ENCODE data around the gene ADORA1. TPM values are rescaled to one million over a fixed set of nuclear protein-coding genes. Genes with fewer than 3 reads are reported as not detected.
A peak's percentile ranks its signal among the peaks of the same experiment; 100 is the strongest.

ADORA1 gene
- total RNA-seq, 1 experiment from 2014 or later: 1.2 TPM

DNA sequence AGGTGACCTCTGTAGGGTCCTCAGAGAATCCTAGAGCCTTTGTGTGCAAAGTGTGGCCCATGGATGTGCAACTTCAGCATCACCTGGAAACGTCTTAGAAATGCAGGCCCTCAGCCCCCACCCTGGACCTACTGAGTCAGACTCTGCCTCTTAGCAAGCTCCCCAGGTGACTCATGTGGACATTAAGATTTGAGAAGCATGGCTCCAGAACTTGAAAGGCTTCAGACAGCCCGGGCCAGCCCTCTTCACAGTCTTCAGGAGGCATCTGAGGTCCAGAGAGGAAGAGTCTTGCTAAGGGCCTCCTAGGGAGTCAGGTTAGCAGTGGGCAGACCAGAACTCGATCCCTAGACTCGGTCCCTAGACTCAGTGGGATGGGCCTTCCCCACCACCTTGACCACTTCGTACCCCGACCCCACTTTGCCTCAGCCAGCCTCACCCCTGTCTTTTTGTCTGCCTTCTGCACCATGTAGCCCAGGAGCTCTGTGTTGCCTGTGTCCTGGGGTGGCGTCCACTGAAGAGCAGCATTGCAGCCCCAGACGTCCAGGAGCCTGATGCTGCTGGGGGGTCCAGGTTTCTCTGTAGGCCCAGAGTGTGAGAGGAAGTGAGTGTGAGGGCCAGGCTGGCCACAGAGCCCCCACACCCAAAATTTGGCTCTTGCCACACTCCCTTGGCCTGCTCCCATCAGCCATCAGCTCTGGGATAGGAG, 43.3 kb downstream of the ADORA1 start:
- ChIA-PET POLR2A (ENCODE audit: low non-redundant PET) (no interaction called here), CTCF (interaction anchor here (0.6 to 2.5 kb wide), 2 partner anchors 14 to 131 kb away, joined by 3 to 23 read pairs; no protein-coding TSS in a partner anchor)
- H3K4me3 ChIP-seq (ENCODE audit: low read depth, low read length, poor library complexity, severe bottlenecking): no peak overlapping the region

DNA sequence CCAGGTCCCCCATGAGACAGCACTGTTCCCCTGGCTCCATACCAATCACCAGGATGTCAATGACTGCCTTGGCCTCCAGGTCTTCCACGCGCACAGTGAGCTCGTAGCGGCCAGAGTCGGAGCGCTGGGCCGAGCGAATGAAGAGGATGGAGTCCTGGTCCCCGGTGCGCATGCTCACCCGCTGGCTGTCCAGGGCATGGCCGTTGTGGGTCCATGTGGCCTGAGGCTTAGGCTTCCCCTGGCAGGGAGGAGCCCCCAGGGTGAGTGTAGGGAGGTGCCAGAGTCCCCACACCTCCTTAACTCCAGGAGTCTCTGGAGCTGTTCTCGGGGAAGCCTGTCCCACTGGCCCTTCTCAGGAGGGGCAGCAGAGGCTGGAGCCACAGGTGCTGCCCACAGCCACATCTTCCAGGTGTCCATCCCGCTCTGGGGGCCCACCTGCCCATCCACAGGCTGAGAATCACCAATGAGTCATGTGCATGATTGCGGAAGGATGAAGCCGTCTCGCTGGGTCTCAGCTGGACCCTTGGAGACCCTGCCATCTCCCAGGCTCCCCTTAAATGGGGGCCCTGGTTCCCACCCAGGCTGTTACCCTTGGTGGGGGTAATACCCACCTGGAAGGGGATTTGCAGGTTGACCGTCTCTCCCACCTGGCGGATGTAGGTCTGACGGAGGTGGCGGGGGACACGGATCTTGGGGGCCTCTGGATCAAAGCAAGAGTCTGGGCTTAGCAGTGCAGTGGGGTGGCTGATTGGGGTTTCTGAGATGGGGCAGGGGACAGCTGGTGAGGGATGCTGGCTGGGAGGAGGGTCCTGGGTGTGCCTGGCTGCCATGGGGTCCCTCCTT, 44.0 kb downstream of the ADORA1 start:
- TF ChIP-seq EZH2 (IDR thresholded peaks at IDR 0.05; ENCODE audit: borderline replicate concordance, low read depth, low read length, poor library complexity, severe bottlenecking): no peak
- TF ChIP-seq, protein P1, sequence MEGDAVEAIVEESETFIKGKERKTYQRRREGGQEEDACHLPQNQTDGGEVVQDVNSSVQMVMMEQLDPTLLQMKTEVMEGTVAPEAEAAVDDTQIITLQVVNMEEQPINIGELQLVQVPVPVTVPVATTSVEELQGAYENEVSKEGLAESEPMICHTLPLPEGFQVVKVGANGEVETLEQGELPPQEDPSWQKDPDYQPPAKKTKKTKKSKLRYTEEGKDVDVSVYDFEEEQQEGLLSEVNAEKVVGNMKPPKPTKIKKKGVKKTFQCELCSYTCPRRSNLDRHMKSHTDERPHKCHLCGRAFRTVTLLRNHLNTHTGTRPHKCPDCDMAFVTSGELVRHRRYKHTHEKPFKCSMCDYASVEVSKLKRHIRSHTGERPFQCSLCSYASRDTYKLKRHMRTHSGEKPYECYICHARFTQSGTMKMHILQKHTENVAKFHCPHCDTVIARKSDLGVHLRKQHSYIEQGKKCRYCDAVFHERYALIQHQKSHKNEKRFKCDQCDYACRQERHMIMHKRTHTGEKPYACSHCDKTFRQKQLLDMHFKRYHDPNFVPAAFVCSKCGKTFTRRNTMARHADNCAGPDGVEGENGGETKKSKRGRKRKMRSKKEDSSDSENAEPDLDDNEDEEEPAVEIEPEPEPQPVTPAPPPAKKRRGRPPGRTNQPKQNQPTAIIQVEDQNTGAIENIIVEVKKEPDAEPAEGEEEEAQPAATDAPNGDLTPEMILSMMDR (conservative IDR thresholded peaks at IDR 0.05; ENCODE audit: low read depth, low read length): no peak
- DNase-seq (ENCODE audit: low spot score): no peak
- Histone ChIP-seq H3K36me3 (ENCODE audit: insufficient read depth, low read length, poor library complexity, severe bottlenecking) (no peaks in the 10 kb centered on the region), H3K27ac (ENCODE audit: low read depth, low read length, poor library complexity, severe bottlenecking) (no peak overlapping the region), H3K4me1 (ENCODE audit: insufficient read depth, low read length, poor library complexity, severe bottlenecking) (peaks cover 5% of the 10 kb centered on the region), H3K27me3 (replicated peaks; ENCODE audit: insufficient read depth, low read depth, low read length, poor library complexity) (no peaks in the 10 kb centered on the region), H3K9me3 (ENCODE audit: low read depth, low read length, poor library complexity, severe bottlenecking) (no peaks in the 10 kb centered on the region), H3K4me3 (ENCODE audit: low read depth, low read length, poor library complexity, severe bottlenecking) (no peak overlapping the region)
- intact Hi-C loops (cut with micrococcal nuclease; ENCODE audit: unreplicated experiment): loop anchor here (1.0 to 5.0 kb wide), 2 partner anchors 54 to 132 kb away; no protein-coding TSS in a partner anchor
- ChIA-PET POLR2A (ENCODE audit: low non-redundant PET) (no interaction called here), CTCF (interaction anchor here (0.6 to 2.5 kb wide), 4 partner anchors 14 to 132 kb away, joined by 3 to 23 read pairs (median 3); no protein-coding TSS in a partner anchor)
- no TSS peak for BruUV-seq (replicated peaks)

More for the DNA sequence above, 43.3 kb downstream of the ADORA1 start:
- BruUV-seq (replicated peaks): no TSS peak
- TF ChIP-seq, protein P1 (conservative IDR thresholded peaks at IDR 0.05; ENCODE audit: low read depth, low read length): no peak
- no peak for TF ChIP-seq EZH2 (IDR thresholded peaks at IDR 0.05; ENCODE audit: borderline replicate concordance, low read depth, low read length, poor library complexity, severe bottlenecking)
- H3K27me3 ChIP-seq (replicated peaks; ENCODE audit: insufficient read depth, low read depth, low read length, poor library complexity): no peaks in the 10 kb centered on the region
- DNase-seq (ENCODE audit: low spot score): no peak
- intact Hi-C loops (cut with micrococcal nuclease; ENCODE audit: unreplicated experiment): loop anchor here (5.0 kb wide), 1 partner anchor 53 kb away; no protein-coding TSS in a partner anchor
- H3K27ac ChIP-seq (ENCODE audit: low read depth, low read length, poor library complexity, severe bottlenecking): no peak overlapping the region
- H3K4me1 ChIP-seq (ENCODE audit: insufficient read depth, low read length, poor library complexity, severe bottlenecking): peaks cover 5% of the 10 kb centered on the region
- no peaks in the 10 kb centered on the region for H3K9me3 ChIP-seq (ENCODE audit: low read depth, low read length, poor library complexity, severe bottlenecking)
- no peaks in the 10 kb centered on the region for H3K36me3 ChIP-seq (ENCODE audit: insufficient read depth, low read length, poor library complexity, severe bottlenecking)

DNA sequence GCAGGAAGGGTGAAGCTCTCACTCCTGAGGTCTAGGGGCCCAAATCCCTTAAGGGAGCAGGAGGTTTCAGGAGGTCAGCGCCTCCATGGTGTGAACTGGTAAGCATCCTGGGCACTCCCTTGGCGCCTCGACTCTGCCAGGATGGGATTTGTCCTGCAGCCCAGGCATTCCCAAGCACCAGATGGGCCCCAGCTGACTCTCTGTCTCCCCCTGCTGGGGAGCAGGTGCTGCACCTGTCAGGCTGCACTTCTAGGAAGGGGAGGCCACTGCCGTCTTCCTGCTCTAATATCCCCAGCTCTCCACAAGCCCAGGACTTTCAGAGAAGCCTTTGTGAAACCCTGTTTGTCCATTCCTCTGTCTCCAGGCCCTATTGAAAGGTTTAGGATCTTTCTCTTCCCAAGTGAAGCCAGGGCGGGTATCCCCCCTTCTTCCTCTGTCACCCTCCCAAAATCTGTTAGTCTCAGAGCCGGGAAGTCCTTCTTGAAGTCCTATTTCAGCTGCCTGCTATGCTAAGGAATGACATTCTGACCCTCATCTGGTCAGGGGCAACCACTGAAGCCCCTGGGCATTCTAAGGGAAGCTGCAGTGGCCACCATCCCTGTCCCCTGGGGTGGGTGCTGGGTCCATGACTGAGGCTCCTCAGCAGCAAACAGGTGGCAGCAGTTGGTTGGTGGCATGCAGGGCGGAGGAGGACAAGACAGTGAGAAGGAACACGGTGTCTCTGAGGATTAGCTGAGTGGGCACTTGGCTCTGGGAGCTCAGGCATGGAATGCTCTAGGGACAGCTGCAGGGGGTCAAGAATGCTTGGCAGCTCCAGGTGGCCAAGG, 44.9 kb downstream of the ADORA1 start:
- Histone ChIP-seq H3K36me3 (ENCODE audit: insufficient read depth, low read length, poor library complexity, severe bottlenecking) (no peaks in the 10 kb centered on the region), H3K9me3 (ENCODE audit: low read depth, low read length, poor library complexity, severe bottlenecking) (no peaks in the 10 kb centered on the region), H3K27ac (ENCODE audit: low read depth, low read length, poor library complexity, severe bottlenecking) (no peak overlapping the region), H3K4me1 (ENCODE audit: insufficient read depth, low read length, poor library complexity, severe bottlenecking) (peaks cover 5% of the 10 kb centered on the region), H3K4me3 (ENCODE audit: low read depth, low read length, poor library complexity, severe bottlenecking) (no peak overlapping the region), H3K27me3 (replicated peaks; ENCODE audit: insufficient read depth, low read depth, low read length, poor library complexity) (no peaks in the 10 kb centered on the region)
- ChIA-PET POLR2A (ENCODE audit: low non-redundant PET) (no interaction called here), CTCF (interaction anchor here (0.8 to 2.5 kb wide), 4 partner anchors 43 to 133 kb away, joined by 3 to 23 read pairs (median 4); no protein-coding TSS in a partner anchor)
- intact Hi-C loops (cut with micrococcal nuclease; ENCODE audit: unreplicated experiment): loop anchor here (1.0 to 5.0 kb wide), 2 partner anchors 55 to 133 kb away; no protein-coding TSS in a partner anchor
- no TSS peak for BruUV-seq (replicated peaks)
- TF ChIP-seq EZH2 (IDR thresholded peaks at IDR 0.05; ENCODE audit: borderline replicate concordance, low read depth, low read length, poor library complexity, severe bottlenecking): no peak
- TF ChIP-seq, protein P1 (conservative IDR thresholded peaks at IDR 0.05; ENCODE audit: low read depth, low read length): peak; percentile 90
- DNase-seq (ENCODE audit: low spot score): peak; percentile 73
